HG03469 (cell line): ENCODE data around the gene ZBTB5.
"Not testable (repeated sequence)": the region's sequence is repeated elsewhere in the genome, so short reads cannot be mapped to it uniquely, and the experiment has no call there.

ENCODE experiments used
- ATAC-seq: cut with Tn5 transposase; IDR thresholded peaks from one replicate; pipeline ENCODE4 v1.9.1; 2021; ENCODE audit warnings: mild to moderate bottlenecking, moderate library complexity, moderate number of reproducible peaks; ENCODE audit not compliant: unreplicated experiment

Gene ZBTB5

GRCh38 chr9:37426431-37426830 is 38.8 kb downstream of the ZBTB5 start:
- not testable (repeated sequence) for ATAC-seq

- ATAC-seq, result no peak
These were observed 39.9 kb downstream of the ZBTB5 start for GRCh38 chr9:37425298-37425752.

GRCh38 chr9:37424686-37425297 is 40.5 kb downstream of the ZBTB5 start:
- no peak for ATAC-seq

GRCh38 chr9:37424204-37424685 is 41.0 kb downstream of the ZBTB5 start:
- ATAC-seq, result no peak

GRCh38 chr9:37423508-37423907 is 41.7 kb downstream of the ZBTB5 start:
- ATAC-seq, result no peak

GRCh38 chr9:37422289-37423104 is 42.8 kb downstream of the ZBTB5 start, which contains the start of gene GRHPR:
Gene GRHPR (plus strand): TSS chr9:37422696. CDS start chr9:37422751, 55 bp downstream.
- peak; percentile 79 for ATAC-seq

GRCh38 chr9:37421914-37422288 is 43.3 kb downstream of the ZBTB5 start:
- no peak for ATAC-seq

- no peak for ATAC-seq
These were observed 44.7 kb downstream of the ZBTB5 start for GRCh38 chr9:37420271-37421215.

GRCh38 chr9:37419204-37419603 is 46.0 kb downstream of the ZBTB5 start:
- ATAC-seq, result no peak

GRCh38 chr9:37417857-37418618 is 47.2 kb downstream of the ZBTB5 start:
- no peak for ATAC-seq

GRCh38 chr9:37417252-37417803 is 47.9 kb downstream of the ZBTB5 start:
- ATAC-seq, result no peak

- ATAC-seq, result no peak
These were observed 50.1 kb downstream of the ZBTB5 start for GRCh38 chr9:37415011-37415719.

GRCh38 chr9:37414503-37414943 is 50.7 kb downstream of the ZBTB5 start:
- no peak for ATAC-seq

GRCh38 chr9:37413311-37413710 is 51.9 kb downstream of the ZBTB5 start:
- no peak for ATAC-seq

- ATAC-seq, result no peak
These were observed 52.7 kb downstream of the ZBTB5 start for GRCh38 chr9:37412431-37413151.

GRCh38 chr9:37410969-37411785 is 54.1 kb downstream of the ZBTB5 start:
- ATAC-seq, result no peak

GRCh38 chr9:37410354-37410861 is 54.8 kb downstream of the ZBTB5 start:
- no peak for ATAC-seq
